Heart right ventricle (tissue), 16 donors: Measurements from ENCODE around the gene BRPF3. TPM values are rescaled to one million over a fixed set of nuclear protein-coding genes. Genes with fewer than 3 reads are reported as not detected.

Experiments
- ATAC-seq, 8 donors: fragments of 200-7000 bp; cut with Tn5 transposase; one replicate each; pipeline ENCODE4 v1.9.1; 2020; ENCODE audit warnings: mild to moderate bottlenecking in 8 of 8, moderate library complexity in 8 of 8, moderate number of reproducible peaks in 1 of 8
- DNase-seq, 2 donors: peaks; one replicate each; pipeline ENCODE4 v3.0.0-alpha.2; 2020
- H3K27ac ChIP-seq, 10 donors: fragments of 200-600 bp; sonication (generic) in 2 of 10; one replicate each; pipeline versions ENCODE4 v1.5.0 to v1.8.0; 2020 to 2022; ENCODE audit warnings: mild to moderate bottlenecking in 3 of 10
- H3K27me3 ChIP-seq, 7 donors: fragments of 200-600 bp; one replicate each; pipeline ENCODE4 v1.8.0; 2021 to 2022; ENCODE audit warnings: mild to moderate bottlenecking in 2 of 7
- H3K36me3 ChIP-seq, 9 donors: fragments of 200-600 bp; sonication (generic) in 1 of 9; one replicate each; pipeline versions ENCODE4 v1.5.0 to v1.8.0; 2020 to 2022; ENCODE audit warnings: mild to moderate bottlenecking in 2 of 9
- H3K4me1 ChIP-seq, 9 donors: fragments of 200-600 bp; sonication (generic) in 1 of 9; one replicate each; pipeline versions ENCODE4 v1.5.0 to v1.8.0; 2020 to 2022; ENCODE audit warnings: mild to moderate bottlenecking in 4 of 9
- H3K4me3 ChIP-seq, 10 donors: fragments of 200-600 bp; sonication (generic) in 2 of 10; one replicate each; pipeline versions ENCODE4 v1.5.0 to v1.8.0; 2020 to 2022; ENCODE audit warnings: mild to moderate bottlenecking in 7 of 10, moderate library complexity in 2 of 10
- H3K9me3 ChIP-seq, 11 donors: fragments of 200-600 bp in 10 of 11; sonication (generic) in 2 of 11; one replicate each; pipeline versions ENCODE4 v1.5.0 to v1.8.0; 2013 to 2022; ENCODE audit warnings: mild to moderate bottlenecking in 2 of 11, control low read depth in 1 of 11, moderate library complexity in 1 of 11
- CTCF ChIP-seq, 9 donors: fragments of 200-600 bp; sonication (generic) in 2 of 9; IDR thresholded peaks; one replicate each; pipeline versions ENCODE4 v1.5.0 to v1.8.0; 2021 to 2022; ENCODE audit warnings: antibody characterized with exemption in 9 of 9, mild to moderate bottlenecking in 5 of 9, moderate library complexity in 1 of 9
- WGBS, 2 donors: extraction: QIAGEN DNeasy Blood & Tissue Kit; methylation state at CpG; one replicate each; pipeline ENCODE4 v1.1.7; 2013; ENCODE audit warnings: inconsistent platforms in 1 of 2; 5-methylcytosine and 5-hydroxymethylcytosine counted together
- intact Hi-C, 10 donors: fragments of 100-400 bp; cut with DNase I; formaldehyde crosslinking; loops; one replicate each; pipeline versions ENCODE4 v1.11.1 to v1.14.2; 2022
- polyA plus RNA-seq, 2 donors: library from polyadenylated mRNA; stranded (reverse); fragments of 200-250 nt; gene quantifications; one replicate each; pipeline ENCODE4 v1.2.3, GENCODE V29; 2013
- total RNA-seq, 10 donors: library from RNA; stranded (reverse); fragmentation: NEBNext Ultra II Directional in 3 of 10; extraction: Animal tissue kit (Norgen Biotek cat#: 25700) in 3 of 10; gene quantifications; one replicate each; pipeline versions ENCODE4 v1.2.1 to v1.2.4, GENCODE V29; 2021 to 2023
- donor health status: Arrhythmogenic right ventricular cardiomyopathy.
- donor health status: ischemic (EF 13 %, LVEDD 7.1; RV severe dilation, severe dysfunction).
- donor health status: healthy with polysubstance abuse.
- donor health status: DM: no; HTN: yes; CAD: no.
- donor health status: DM: no; HTN: no; CAD: no.
- donor health status: ischemic (EF 25% LVEDD 6.9; RV normal size, moderate dysfunction).
- donor health status: ischemic (EF 25% LVEDD 5.7; RV mildly dilated, moderate dysfunction).
- donor health status: healthy.
- donor health status: DM: yes; HTN: yes; CAD: no.
- donor health status: Ischemic cardiomyopathy.
- donor health status: ischemic (EF 35%, LVEDD 5.7; RV mildly dilated, moderate dysfunction).
- donor health status: nonischemic (EF 11% LVEDD 7.7; RV severe dilation, severe dysfunction).
- donor health status: DM: yes; HTN: yes; CAD: no.
- donor health status: PGD.
- donor health status: ischemic (EF 29% LVEDD 5.4; RV normal size, mild dysfunction).
- donor health status: nonischemic (EF 23%, LVEDD 6.1; RV moderate dilation, normal function).

Gene BRPF3
- total and polyA plus RNA-seq, 12 donors, result 6.3 to 20.5 (median 16.1) TPM

GRCh38 chr6:36235862-36236261, 39.3 kb downstream of the BRPF3 start:
- ATAC-seq, result no peak
- Histone ChIP-seq H3K27ac (no peak overlapping the region), H3K4me3 (no peak overlapping the region), H3K4me1 (no peaks in the 10 kb centered on the region), H3K9me3 (no peaks in the 10 kb centered on the region), H3K27me3 (no peaks in the 10 kb centered on the region), H3K36me3 (peaks cover 0 to 31% (median 9%) of the 10 kb centered on the region in 9 donors)
- intact Hi-C loops, result no loop called here
- no peak for DNase-seq
- 96 to 97% methylated on average over 17 of the region's 17 CpGs for WGBS, 2 donors
- TF ChIP-seq CTCF (IDR thresholded peaks at IDR 0.05), result no peak

- H3K27ac ChIP-seq, result no peak overlapping the region
- H3K4me1 ChIP-seq, result peaks cover 0 to 14% (median 0%) of the 10 kb centered on the region in 9 donors
- WGBS, 2 donors, result 57 to 71% methylated on average over 5 of the region's 5 CpGs
- TF ChIP-seq CTCF (IDR thresholded peaks at IDR 0.05), result no peak
- H3K36me3 ChIP-seq, result no peaks in the 10 kb centered on the region
- intact Hi-C loops, result no loop called here
- DNase-seq (no peak), ATAC-seq (no peak)
- no peaks in the 10 kb centered on the region for H3K9me3 ChIP-seq
- peaks cover 0 to 5% (median 0%) of the 10 kb centered on the region in 7 donors for H3K27me3 ChIP-seq
- H3K4me3 ChIP-seq, result no peak overlapping the region
These were observed 43.2 kb downstream of the BRPF3 start for GRCh38 chr6:36239774-36240173.

- TF ChIP-seq CTCF (IDR thresholded peaks at IDR 0.05), result no peak
- H3K27ac ChIP-seq, result no peak overlapping the region
- 32 to 38% methylated on average over 10 of the region's 10 CpGs for WGBS, 2 donors
- peaks cover 0 to 31% (median 0%) of the 10 kb centered on the region in 9 donors for H3K4me1 ChIP-seq
- no peaks in the 10 kb centered on the region for H3K36me3 ChIP-seq
- DNase-seq, result no peak
- intact Hi-C loops, result no loop called here
- H3K27me3 ChIP-seq, result peaks cover 0 to 5% (median 0%) of the 10 kb centered on the region in 7 donors
- H3K4me3 ChIP-seq, result no peak overlapping the region
- no peaks in the 10 kb centered on the region for H3K9me3 ChIP-seq
- no peak for ATAC-seq
These were observed 45.2 kb downstream of the BRPF3 start for GRCh38 chr6:36241728-36242127.

- no peak for DNase-seq
- no peak for TF ChIP-seq CTCF (IDR thresholded peaks at IDR 0.05)
- intact Hi-C loops, result no loop called here
- ATAC-seq, result no peak
- 67 to 77% methylated on average over 5 of the region's 5 CpGs for WGBS, 2 donors
- H3K9me3 ChIP-seq, result no peaks in the 10 kb centered on the region
- H3K4me3 ChIP-seq, result no peak overlapping the region
- H3K27me3 ChIP-seq, result peaks cover 0 to 5% (median 0%) of the 10 kb centered on the region in 7 donors
- H3K4me1 ChIP-seq, result peaks cover 0 to 36% (median 0%) of the 10 kb centered on the region in 9 donors
- H3K27ac ChIP-seq, result no peak overlapping the region
- H3K36me3 ChIP-seq, result no peaks in the 10 kb centered on the region
These were observed 45.6 kb downstream of the BRPF3 start for GRCh38 chr6:36242161-36242560.
